ENCODE data around the gene TAGLN.

GRCh38 chr11:117186431-117186761 lies 12.8 kb upstream of the TAGLN start:
- TF ChIP-seq PURB (CRISPR knock-in tag; IDR thresholded peaks at IDR 0.05; ENCODE audit: low read depth): no peak
- TF ChIP-seq NFIC (IDR thresholded peaks at IDR 0.05): no peak
- TF ChIP-seq PHF21A (IDR thresholded peaks at IDR 0.05; ENCODE audit: borderline replicate concordance, low read depth): no peak
- no peak for TF ChIP-seq ZBTB1 (CRISPR knock-in tag; IDR thresholded peaks at IDR 0.05; ENCODE audit: borderline replicate concordance, low read depth)
- TF ChIP-seq MXI1 (IDR thresholded peaks at IDR 0.05; ENCODE audit: low read depth, low read length): no peak
- TF ChIP-seq ZFP36 (IDR thresholded peaks at IDR 0.05; ENCODE audit: low read depth, low read length, partially characterized antibody): no peak

Measured in K562 (cell line).